Cardiac muscle cell (in vitro differentiated cells and primary cell): Measurements from ENCODE around the gene MALT1. TPM values are rescaled to one million over a fixed set of nuclear protein-coding genes. Genes with fewer than 3 reads are reported as not detected.
A peak's percentile ranks its signal among the peaks of the same experiment; 100 is the strongest.

ENCODE experiments used
- DNase-seq, 2 donors: peaks; one replicate each; pipeline versions ENCODE4 v3.0.0 to v3.0.0-alpha.2; 2010 to 2017; ENCODE audit warnings: low read depth in 1 of 2, low spot score in 1 of 2
- H3K27ac ChIP-seq: fragments of 200-600 bp; sonication (generic); 2 replicates; pipeline ENCODE4 v1.5.1; 2016
- H3K27me3 ChIP-seq: fragments of 200-600 bp; sonication (generic); 2 replicates; pipeline ENCODE4 v1.6.0; 2016; ENCODE audit warnings: control low read depth
- H3K36me3 ChIP-seq: fragments of 200-600 bp; sonication (generic); 2 replicates; pipeline ENCODE4 v1.5.1; 2016; ENCODE audit warnings: control low read depth
- H3K4me1 ChIP-seq: fragments of 200-600 bp; sonication (generic); 2 replicates; pipeline ENCODE4 v1.8.1; 2017; ENCODE audit warnings: low read depth, mild to moderate bottlenecking, mixed run types
- H3K4me3 ChIP-seq: fragments of 200-600 bp; sonication (generic); 2 replicates; pipeline ENCODE4 v1.5.1; 2016; ENCODE audit warnings: mild to moderate bottlenecking
- H3K9me3 ChIP-seq: fragments of 200-600 bp; sonication (generic); 2 replicates; pipeline ENCODE4 v1.5.1; 2017; ENCODE audit warnings: low read depth, mild to moderate bottlenecking, control low read depth
- polyA plus RNA-seq: library from polyadenylated mRNA; unstranded; fragments of >200 nt; fragmentation: Nextera tagmentation; extraction: Ambion mirVana; gene quantifications from 2 replicates; pipeline ENCODE4 v1.2.1, GENCODE V29; 2016
- total RNA-seq: library from RNA; depleted of rRNA; stranded (reverse); fragments of >200 nt; gene quantifications from 2 replicates; pipeline ENCODE4 v1.2.3, GENCODE V29; 2016
- TF ChIP-seq, protein P1 (sequence below): IDR thresholded peaks from 2 replicates; pipeline ENCODE4 v1.5.1; 2012; ENCODE audit warnings: low read depth, mild to moderate bottlenecking, low read length

Gene MALT1
- total and polyA plus RNA-seq, 2 experiments from 2014 or later: 33.6 to 51.8 TPM

DNA sequence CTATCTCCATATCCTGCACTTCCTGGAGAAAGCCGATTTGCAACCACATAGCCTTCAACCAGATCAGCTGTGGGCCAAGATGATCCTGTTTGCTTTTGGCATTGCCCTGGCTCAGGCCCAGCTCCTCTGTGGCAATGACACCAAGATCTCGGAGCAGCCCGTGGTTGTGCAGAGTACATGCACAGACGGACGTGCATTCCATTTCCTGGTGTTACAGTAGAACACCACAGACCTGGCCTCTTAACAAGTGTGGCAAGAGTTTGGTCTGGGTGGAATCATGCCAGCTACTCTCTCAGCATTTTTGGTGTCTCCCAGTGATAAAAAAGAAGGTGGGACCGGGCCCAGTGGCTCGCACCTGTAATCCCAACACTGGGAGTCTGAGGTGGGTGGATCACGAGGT, 20.0 kb downstream of the MALT1 start:
- DNase-seq: peak in 1 of 2 donors; percentile 26
- Histone ChIP-seq H3K4me1 (peaks cover 13% of the 10 kb centered on the region), H3K4me3 (no peak overlapping the region), H3K9me3 (no peaks in the 10 kb centered on the region), H3K27me3 (no peaks in the 10 kb centered on the region), H3K36me3 (peaks cover 27% of the 10 kb centered on the region), H3K27ac (no peak overlapping the region)
- TF ChIP-seq, protein P1, sequence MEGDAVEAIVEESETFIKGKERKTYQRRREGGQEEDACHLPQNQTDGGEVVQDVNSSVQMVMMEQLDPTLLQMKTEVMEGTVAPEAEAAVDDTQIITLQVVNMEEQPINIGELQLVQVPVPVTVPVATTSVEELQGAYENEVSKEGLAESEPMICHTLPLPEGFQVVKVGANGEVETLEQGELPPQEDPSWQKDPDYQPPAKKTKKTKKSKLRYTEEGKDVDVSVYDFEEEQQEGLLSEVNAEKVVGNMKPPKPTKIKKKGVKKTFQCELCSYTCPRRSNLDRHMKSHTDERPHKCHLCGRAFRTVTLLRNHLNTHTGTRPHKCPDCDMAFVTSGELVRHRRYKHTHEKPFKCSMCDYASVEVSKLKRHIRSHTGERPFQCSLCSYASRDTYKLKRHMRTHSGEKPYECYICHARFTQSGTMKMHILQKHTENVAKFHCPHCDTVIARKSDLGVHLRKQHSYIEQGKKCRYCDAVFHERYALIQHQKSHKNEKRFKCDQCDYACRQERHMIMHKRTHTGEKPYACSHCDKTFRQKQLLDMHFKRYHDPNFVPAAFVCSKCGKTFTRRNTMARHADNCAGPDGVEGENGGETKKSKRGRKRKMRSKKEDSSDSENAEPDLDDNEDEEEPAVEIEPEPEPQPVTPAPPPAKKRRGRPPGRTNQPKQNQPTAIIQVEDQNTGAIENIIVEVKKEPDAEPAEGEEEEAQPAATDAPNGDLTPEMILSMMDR: no peak

DNA sequence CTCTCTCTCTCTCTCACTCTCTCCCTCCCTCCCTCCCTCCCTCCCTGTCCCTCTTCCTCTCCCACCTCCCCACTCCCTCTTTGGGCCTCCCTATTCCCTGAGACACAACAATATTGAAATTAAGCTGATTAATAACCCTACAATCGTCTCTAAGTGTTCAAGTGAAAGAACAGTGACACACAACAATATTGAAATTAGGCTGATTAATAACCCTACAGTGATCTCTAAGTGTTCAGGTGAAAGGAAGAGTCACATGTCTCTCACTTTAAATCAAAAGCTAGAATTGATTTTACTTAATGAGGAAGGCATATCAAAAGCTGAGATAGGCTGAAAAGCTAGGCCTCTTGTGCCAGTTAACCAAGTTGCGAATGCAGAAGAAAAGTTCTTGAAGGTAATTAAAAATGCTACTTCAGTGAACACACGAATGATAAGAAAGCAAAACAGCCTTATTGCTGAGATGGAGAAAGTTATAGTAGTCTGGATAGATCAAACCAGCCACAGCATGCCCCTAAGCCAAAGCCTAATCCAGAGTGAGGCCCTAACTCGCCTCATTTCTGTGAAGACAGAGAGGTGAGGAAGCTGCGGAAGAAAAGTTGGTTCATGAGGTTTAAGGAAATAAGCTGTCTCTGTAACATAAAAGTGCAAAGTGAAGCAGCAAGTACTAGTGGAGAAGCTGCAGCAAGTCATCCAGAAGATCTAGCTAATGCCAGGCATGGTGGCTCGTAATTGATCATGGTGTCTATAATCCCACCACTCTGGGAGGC, 21.3 kb downstream of the MALT1 start:
- peaks cover 24% of the 10 kb centered on the region for H3K36me3 ChIP-seq
- peaks cover 13% of the 10 kb centered on the region for H3K4me1 ChIP-seq
- H3K9me3 ChIP-seq: no peaks in the 10 kb centered on the region
- TF ChIP-seq, protein P1: no peak
- DNase-seq: no peak
- H3K27me3 ChIP-seq: no peaks in the 10 kb centered on the region
- H3K27ac ChIP-seq: peak overlapping the region; percentile 67
- no peak overlapping the region for H3K4me3 ChIP-seq

DNA sequence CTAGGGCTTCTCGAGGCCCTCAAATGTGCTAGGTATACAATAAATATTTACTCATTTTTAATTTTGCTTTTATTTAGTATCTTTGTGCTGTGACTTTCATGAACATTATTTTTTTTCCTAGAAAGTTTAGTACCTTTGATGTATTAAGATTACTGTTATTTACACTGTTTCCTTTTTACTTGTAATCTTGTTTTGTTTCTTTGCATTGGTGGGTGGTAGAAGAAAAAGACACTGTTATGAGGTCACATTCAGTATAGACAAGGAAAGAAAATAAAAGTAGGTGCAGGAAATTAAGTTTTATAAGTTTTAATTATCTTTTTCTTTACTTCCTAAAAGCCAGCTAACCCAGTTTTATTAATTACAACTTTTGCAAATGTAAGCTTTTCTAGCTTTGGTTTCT, 23.0 kb downstream of the MALT1 start:
- Histone ChIP-seq H3K4me3 (no peak overlapping the region), H3K36me3 (peaks cover 24% of the 10 kb centered on the region), H3K9me3 (no peaks in the 10 kb centered on the region), H3K4me1 (peaks cover 17% of the 10 kb centered on the region), H3K27ac (peak overlapping the region; percentile 49), H3K27me3 (no peaks in the 10 kb centered on the region)
- DNase-seq: no peak
- TF ChIP-seq, protein P1: no peak

DNA sequence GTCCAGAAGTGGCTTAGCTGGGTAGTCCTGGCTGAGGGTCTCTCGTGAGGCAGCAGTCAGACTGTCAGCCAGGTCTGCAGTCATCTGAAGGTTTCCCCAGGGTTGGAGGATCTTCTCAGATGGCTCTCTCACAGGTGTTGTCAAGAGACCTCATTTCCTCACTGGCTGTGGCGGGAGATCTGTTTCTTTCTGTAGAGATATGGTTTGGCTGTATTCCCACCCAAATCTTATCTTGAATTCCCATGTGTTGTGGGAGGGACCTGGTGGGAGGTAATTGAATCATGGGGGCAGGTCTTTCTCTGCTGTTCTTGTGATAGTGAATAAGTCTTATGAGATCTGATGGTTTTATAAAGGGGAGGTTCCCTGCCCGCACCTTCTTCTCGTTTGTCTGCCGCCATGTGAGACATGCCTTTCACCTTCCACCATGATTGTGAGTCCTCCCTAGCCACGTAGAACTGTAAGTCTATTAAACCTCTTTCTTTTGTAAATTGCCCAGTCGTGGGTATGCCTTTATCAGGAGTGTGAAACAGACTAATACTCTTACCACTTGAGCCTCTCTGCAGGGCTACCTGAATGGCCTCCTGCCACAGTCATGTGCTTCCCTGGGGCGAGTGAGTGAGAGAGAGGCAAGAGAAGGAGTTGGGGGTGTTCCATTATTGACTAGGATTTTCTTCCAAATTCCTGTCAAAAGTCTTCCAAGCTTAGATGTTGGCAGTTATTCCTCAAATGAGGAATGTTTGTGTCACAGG, 23.6 kb downstream of the MALT1 start:
- Histone ChIP-seq H3K27ac (peak overlapping the region; percentile 49), H3K9me3 (no peaks in the 10 kb centered on the region), H3K4me3 (no peak overlapping the region), H3K36me3 (peaks cover 19% of the 10 kb centered on the region), H3K27me3 (no peaks in the 10 kb centered on the region), H3K4me1 (peaks cover 19% of the 10 kb centered on the region)
- DNase-seq: no peak
- TF ChIP-seq, protein P1: no peak

DNA sequence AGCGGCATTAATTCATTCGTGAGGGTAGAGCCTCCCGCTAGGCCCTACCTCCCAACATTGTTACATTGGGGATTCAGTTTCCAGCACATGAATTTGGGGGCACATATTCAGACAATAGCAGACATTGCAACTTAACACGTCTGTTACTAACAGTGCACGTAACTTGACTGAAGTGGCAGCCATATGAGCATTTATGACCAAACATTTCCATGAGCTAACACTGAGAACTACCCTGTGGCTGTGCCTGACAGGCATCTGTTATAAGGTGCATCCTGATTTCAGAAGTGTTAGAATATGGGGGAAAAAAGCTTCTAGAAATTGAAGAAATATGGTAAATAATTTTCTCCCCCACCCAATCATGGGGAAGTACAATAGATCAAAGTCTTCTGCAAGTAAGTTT, 24.5 kb downstream of the MALT1 start:
- Histone ChIP-seq H3K9me3 (no peaks in the 10 kb centered on the region), H3K36me3 (peaks cover 12% of the 10 kb centered on the region), H3K4me1 (peaks cover 19% of the 10 kb centered on the region), H3K27me3 (no peaks in the 10 kb centered on the region), H3K27ac (no peak overlapping the region), H3K4me3 (no peak overlapping the region)
- no peak for DNase-seq
- TF ChIP-seq, protein P1: no peak
